Measurements from ENCODE around the gene DSCAML1. TPM values are rescaled to one million over a fixed set of nuclear protein-coding genes. Genes with fewer than 3 reads are reported as not detected.

The DSCAML1 gene
- total and polyA plus RNA-seq, 7 experiments from 2014 or later = 0.17 to 1.3 (median 0.60) TPM; not detected in 2

DNA sequence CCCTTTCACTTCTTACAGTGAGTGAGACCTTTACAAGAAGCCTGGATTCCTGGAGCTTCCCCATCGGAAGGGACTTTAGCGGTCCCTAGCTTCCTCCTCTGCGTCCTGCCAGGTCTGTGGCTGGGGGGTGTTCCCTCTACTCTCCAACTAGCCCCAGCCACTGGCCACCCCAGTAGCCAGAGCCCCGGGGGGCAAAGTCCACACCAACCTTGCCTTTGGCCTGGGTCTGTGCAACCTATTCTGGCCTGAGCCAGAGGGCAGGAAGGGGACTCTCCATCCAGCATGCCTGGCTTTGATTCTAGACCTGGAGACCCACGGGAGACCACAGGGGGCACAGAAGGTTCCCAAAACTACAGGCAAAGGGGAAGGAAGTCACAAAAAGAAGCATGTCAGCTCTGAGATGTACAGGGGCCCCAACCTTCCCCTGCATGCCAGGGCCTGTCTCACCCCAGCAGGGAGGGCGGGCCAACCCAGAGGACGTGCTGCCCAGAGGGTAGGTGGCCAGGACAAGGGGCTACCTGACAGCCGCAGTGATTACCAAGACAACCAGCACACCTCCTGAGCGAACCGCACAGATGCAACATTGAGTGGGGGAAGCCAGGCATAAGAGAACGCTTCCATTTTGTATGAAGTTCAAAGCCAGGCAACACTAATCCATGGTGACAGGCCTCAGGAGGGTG lies 52.4 kb downstream of the DSCAML1 start:
- no peaks in the 10 kb centered on the region for H3K9me3 ChIP-seq (ENCODE audit: control insufficient read depth in 2 of 3, low read length in 3 of 3)
- no peaks in the 10 kb centered on the region for H3K27me3 ChIP-seq (ENCODE audit: control insufficient read depth in 2 of 2, insufficient read depth in 2 of 2, low read length in 2 of 2)
- H3K27ac ChIP-seq (ENCODE audit: low read depth, low read length) = no peak overlapping the region
- peaks cover 0 to 5% of the 10 kb centered on the region in 2 donors for H3K4me1 ChIP-seq (ENCODE audit: control insufficient read depth in 2 of 2, insufficient read depth in 2 of 2, low read length in 2 of 2)
- Mint-ChIP-seq H3K4me3 (no peak overlapping the region), H3K27me3 (peaks cover 11 to 26% (median 14%) of the 10 kb centered on the region in 5 donors), H3K27ac (no peak overlapping the region), H3K36me3 (no peaks in the 10 kb centered on the region), H3K4me1 (peaks cover 0 to 3% (median 0%) of the 10 kb centered on the region in 7 donors), H3K9me3 (peaks cover 0 to 4% (median 0%) of the 10 kb centered on the region in 11 donors)
- H3K36me3 ChIP-seq (ENCODE audit: control insufficient read depth in 2 of 3, insufficient read depth in 3 of 3, low read length in 3 of 3) = no peaks in the 10 kb centered on the region
- intact Hi-C loops (cut with micrococcal nuclease) = no loop called here
- H3K4me3 ChIP-seq (ENCODE audit: low read length) = no peak overlapping the region
- ChIA-PET CTCF (no interaction called here), POLR2A (no interaction called here)
- ATAC-seq = no peak
- DNase-seq = no peak

DNA sequence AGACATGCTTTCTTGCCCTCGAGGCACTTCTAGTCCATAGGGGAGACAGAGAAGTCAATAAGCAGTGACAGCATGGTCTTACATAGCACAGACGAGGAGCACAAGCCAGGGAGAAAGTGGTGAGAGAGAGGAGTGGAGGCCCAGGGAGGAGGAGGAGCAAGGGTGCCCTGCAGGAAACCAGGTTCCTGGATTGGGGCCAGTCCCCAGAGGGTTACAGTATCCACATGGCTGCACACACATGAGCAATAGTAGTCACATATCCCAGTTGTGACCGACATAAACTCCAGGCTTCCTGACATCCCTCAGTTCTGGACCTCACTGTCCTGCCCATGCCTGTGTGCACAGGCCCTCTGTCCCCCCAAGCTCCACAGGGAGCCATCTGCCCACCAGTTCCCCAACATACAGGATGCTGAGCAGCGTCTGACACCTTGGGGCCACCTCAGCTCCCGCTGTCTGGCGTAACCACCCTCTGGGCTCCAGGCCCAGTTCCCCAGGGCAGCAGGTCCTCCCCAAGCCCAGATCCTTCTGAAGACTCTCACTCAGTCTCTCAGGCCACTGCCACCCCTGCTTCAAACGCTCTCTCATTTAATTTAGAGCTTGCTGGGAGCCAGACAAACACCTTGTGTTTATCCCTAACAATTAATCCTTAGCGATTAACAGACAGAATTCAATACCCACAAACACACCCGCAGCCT lies 53.7 kb downstream of the DSCAML1 start:
- H3K4me3 Mint-ChIP-seq = no peak overlapping the region
- H3K9me3 Mint-ChIP-seq = peaks cover 0 to 4% (median 0%) of the 10 kb centered on the region in 11 donors
- no peak overlapping the region for H3K4me3 ChIP-seq (ENCODE audit: low read length)
- POLR2A ChIA-PET = no interaction called here
- CTCF ChIA-PET = no interaction called here
- H3K27ac Mint-ChIP-seq = no peak overlapping the region
- H3K27me3 ChIP-seq (ENCODE audit: control insufficient read depth in 2 of 2, insufficient read depth in 2 of 2, low read length in 2 of 2) = no peaks in the 10 kb centered on the region
- no peaks in the 10 kb centered on the region for H3K9me3 ChIP-seq (ENCODE audit: control insufficient read depth in 2 of 3, low read length in 3 of 3)
- DNase-seq (no peak), ATAC-seq (no peak)
- no peaks in the 10 kb centered on the region for H3K36me3 Mint-ChIP-seq
- H3K27me3 Mint-ChIP-seq = peaks cover 14 to 34% (median 17%) of the 10 kb centered on the region in 5 donors
- H3K4me1 Mint-ChIP-seq = peaks cover 0 to 3% (median 0%) of the 10 kb centered on the region in 7 donors
- H3K4me1 ChIP-seq (ENCODE audit: control insufficient read depth in 2 of 2, insufficient read depth in 2 of 2, low read length in 2 of 2) = peaks cover 0 to 5% of the 10 kb centered on the region in 2 donors
- intact Hi-C loops (cut with micrococcal nuclease) = no loop called here
- H3K27ac ChIP-seq (ENCODE audit: low read depth, low read length) = no peak overlapping the region
- H3K36me3 ChIP-seq (ENCODE audit: control insufficient read depth in 2 of 3, insufficient read depth in 3 of 3, low read length in 3 of 3) = no peaks in the 10 kb centered on the region

DNA sequence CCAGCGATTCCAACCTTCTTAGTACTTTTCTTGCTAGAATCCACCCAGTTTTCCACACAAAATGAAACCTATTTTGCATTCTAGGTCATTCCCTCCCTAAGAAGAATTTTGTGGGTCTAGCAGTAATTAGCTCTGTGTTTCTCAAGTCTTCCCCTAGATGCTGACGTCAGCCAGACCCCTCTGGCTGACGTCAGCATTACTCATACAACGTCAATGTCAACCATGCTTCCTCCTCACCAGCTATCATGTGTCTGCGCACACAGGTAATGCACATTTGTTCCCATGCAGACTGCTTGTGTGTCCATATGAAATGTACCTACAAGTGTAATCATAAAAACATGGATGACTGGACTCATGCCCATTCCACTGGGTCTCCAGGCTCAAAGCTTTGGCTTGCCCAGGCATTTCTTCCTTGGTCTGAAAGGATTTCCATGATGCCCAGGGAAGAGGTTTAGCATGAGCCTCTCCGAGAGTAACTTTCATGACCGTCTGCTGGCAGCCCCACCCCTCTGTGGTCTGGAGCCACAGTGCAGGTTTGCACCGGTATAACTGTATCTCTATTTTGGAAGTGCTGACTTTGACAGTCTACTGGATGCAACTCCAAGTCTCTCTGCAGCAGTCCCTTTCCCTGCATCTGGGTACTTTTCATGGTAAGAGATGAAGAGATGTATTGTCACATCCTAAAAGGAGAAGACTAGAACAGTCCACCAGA lies 58.6 kb downstream of the DSCAML1 start:
- peaks cover 0 to 4% (median 0%) of the 10 kb centered on the region in 11 donors for H3K9me3 Mint-ChIP-seq
- H3K36me3 Mint-ChIP-seq = no peaks in the 10 kb centered on the region
- CTCF ChIA-PET = no interaction called here
- peaks cover 0 to 6% (median 0%) of the 10 kb centered on the region in 7 donors for H3K4me1 Mint-ChIP-seq
- no peaks in the 10 kb centered on the region for H3K27me3 ChIP-seq (ENCODE audit: control insufficient read depth in 2 of 2, insufficient read depth in 2 of 2, low read length in 2 of 2)
- intact Hi-C loops (cut with micrococcal nuclease) = no loop called here
- no peaks in the 10 kb centered on the region for H3K36me3 ChIP-seq (ENCODE audit: control insufficient read depth in 2 of 3, insufficient read depth in 3 of 3, low read length in 3 of 3)
- H3K27ac Mint-ChIP-seq = no peak overlapping the region
- DNase-seq (no peak), ATAC-seq (no peak)
- POLR2A ChIA-PET = no interaction called here
- no peaks in the 10 kb centered on the region for H3K9me3 ChIP-seq (ENCODE audit: control insufficient read depth in 2 of 3, low read length in 3 of 3)
- no peak overlapping the region for H3K4me3 ChIP-seq (ENCODE audit: low read length)
- H3K27ac ChIP-seq (ENCODE audit: low read depth, low read length) = no peak overlapping the region
- H3K27me3 Mint-ChIP-seq = peaks cover 9 to 27% (median 22%) of the 10 kb centered on the region in 5 donors
- H3K4me1 ChIP-seq (ENCODE audit: control insufficient read depth in 2 of 2, insufficient read depth in 2 of 2, low read length in 2 of 2) = peaks cover 0 to 1% of the 10 kb centered on the region in 2 donors
- H3K4me3 Mint-ChIP-seq = no peak overlapping the region

DNA sequence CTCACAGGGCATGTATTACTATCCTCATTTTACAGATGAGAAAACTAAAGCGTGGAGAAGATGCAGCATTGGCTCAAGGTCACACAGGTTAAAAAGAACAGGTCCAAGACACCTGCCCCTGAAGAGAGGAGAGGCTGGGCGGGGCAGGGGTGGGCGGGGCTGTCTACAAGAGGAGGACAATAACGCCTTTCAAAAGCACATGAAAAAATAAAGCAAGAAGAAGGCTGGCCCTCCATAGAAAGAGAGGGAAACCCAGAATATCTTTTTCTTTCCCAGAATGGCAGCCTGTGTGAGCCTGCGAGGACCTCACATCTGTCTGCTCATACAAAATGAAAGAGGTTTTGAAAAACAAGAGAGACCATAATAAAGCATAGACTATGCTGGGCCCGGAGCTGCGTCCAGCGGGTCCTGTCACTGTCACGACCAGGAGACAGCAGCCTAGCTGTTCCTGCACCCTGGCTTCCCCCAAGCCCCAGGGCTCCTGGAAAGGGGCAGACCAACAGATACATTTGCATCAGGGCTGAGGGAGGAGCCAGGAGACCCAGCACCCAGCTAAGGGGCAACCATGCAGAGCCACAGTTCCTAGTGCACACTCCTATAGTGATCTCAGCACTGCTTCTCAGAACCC lies 61.6 kb downstream of the DSCAML1 start:
- intact Hi-C loops (cut with micrococcal nuclease) = no loop called here
- H3K9me3 ChIP-seq (ENCODE audit: control insufficient read depth in 2 of 3, low read length in 3 of 3) = no peaks in the 10 kb centered on the region

DNA sequence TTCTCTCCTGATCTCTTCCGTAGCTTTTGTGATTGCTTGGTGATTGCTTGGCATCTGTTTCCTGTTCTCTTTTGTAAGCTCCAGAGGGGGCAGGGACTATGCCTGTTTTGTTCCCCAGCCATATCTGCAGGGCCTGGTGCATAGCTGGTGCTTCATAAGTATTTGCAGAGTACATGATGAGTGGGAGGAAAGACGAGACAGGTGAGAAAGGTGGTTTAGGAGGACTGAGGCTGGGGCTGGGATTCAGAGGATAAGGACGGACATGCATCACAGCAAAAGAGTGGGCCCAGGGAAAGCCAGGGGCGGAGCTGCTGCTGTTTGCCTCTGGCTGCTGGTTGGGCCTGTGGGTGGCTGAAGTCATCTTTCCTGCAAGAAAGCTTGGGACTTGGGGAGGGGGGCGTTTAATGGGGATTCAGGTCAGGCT lies 62.4 kb downstream of the DSCAML1 start:
- POLR2A ChIA-PET = no interaction called here
- Histone ChIP-seq H3K4me1 (ENCODE audit: control insufficient read depth in 2 of 2, insufficient read depth in 2 of 2, low read length in 2 of 2) (no peaks in the 10 kb centered on the region), H3K4me3 (ENCODE audit: low read length) (no peak overlapping the region), H3K27ac (ENCODE audit: low read depth, low read length) (no peak overlapping the region), H3K36me3 (ENCODE audit: control insufficient read depth in 2 of 3, insufficient read depth in 3 of 3, low read length in 3 of 3) (no peaks in the 10 kb centered on the region), H3K27me3 (ENCODE audit: control insufficient read depth in 2 of 2, insufficient read depth in 2 of 2, low read length in 2 of 2) (no peaks in the 10 kb centered on the region), H3K9me3 (ENCODE audit: control insufficient read depth in 2 of 3, low read length in 3 of 3) (no peaks in the 10 kb centered on the region)
- intact Hi-C loops (cut with micrococcal nuclease) = no loop called here
- CTCF ChIA-PET = no interaction called here
- no peaks in the 10 kb centered on the region for H3K9me3 Mint-ChIP-seq
- H3K4me1 Mint-ChIP-seq = peaks cover 0 to 3% (median 0%) of the 10 kb centered on the region in 7 donors
- H3K36me3 Mint-ChIP-seq = no peaks in the 10 kb centered on the region
- no peak overlapping the region for H3K27ac Mint-ChIP-seq
- peaks cover 4 to 22% (median 7%) of the 10 kb centered on the region in 5 donors for H3K27me3 Mint-ChIP-seq
- no peak for DNase-seq
- H3K4me3 Mint-ChIP-seq = no peak overlapping the region
- no peak for ATAC-seq

More for the DNA sequence above, 61.6 kb downstream of the DSCAML1 start:
- Histone ChIP-seq H3K4me1 (ENCODE audit: control insufficient read depth in 2 of 2, insufficient read depth in 2 of 2, low read length in 2 of 2) (no peaks in the 10 kb centered on the region), H3K27ac (ENCODE audit: low read depth, low read length) (no peak overlapping the region), H3K36me3 (ENCODE audit: control insufficient read depth in 2 of 3, insufficient read depth in 3 of 3, low read length in 3 of 3) (no peaks in the 10 kb centered on the region), H3K27me3 (ENCODE audit: control insufficient read depth in 2 of 2, insufficient read depth in 2 of 2, low read length in 2 of 2) (no peaks in the 10 kb centered on the region), H3K4me3 (ENCODE audit: low read length) (no peak overlapping the region)
- Mint-ChIP-seq H3K9me3 (no peaks in the 10 kb centered on the region), H3K4me1 (peaks cover 0 to 3% (median 0%) of the 10 kb centered on the region in 7 donors), H3K27ac (no peak overlapping the region), H3K36me3 (no peaks in the 10 kb centered on the region), H3K27me3 (peaks cover 5 to 22% (median 14%) of the 10 kb centered on the region in 5 donors), H3K4me3 (no peak overlapping the region)
- ChIA-PET POLR2A (no interaction called here), CTCF (no interaction called here)
- ATAC-seq (no peak), DNase-seq (no peak)

DNA sequence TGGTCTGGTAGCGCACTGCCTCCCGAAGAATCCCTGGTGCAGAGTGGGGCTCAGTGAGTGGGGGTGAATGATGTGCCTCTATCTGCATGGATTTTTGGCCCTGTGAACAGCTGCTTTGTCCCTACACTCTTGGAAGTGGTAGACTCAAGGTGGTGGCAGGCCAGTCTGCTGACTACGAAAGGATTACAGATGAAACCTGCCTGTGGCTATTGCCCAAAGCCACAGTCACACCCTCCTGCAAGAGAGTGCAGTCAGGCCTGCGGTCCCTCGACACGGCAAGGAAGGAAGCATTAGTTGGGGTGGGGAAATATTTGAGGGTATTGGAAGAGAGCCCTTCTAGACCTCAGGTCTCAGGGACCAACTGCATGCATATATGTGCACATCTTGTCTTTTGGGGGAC lies 63.7 kb downstream of the DSCAML1 start:
- H3K27me3 ChIP-seq (ENCODE audit: control insufficient read depth in 2 of 2, insufficient read depth in 2 of 2, low read length in 2 of 2) = no peaks in the 10 kb centered on the region
- POLR2A ChIA-PET = no interaction called here
- intact Hi-C loops (cut with micrococcal nuclease) = no loop called here

More for the DNA sequence above, 63.7 kb downstream of the DSCAML1 start:
- peaks cover 0 to 17% (median under 1%) of the 10 kb centered on the region in 5 donors for H3K27me3 Mint-ChIP-seq
- no peak for DNase-seq
- H3K9me3 Mint-ChIP-seq = no peaks in the 10 kb centered on the region
- Histone ChIP-seq H3K36me3 (ENCODE audit: control insufficient read depth in 2 of 3, insufficient read depth in 3 of 3, low read length in 3 of 3) (no peaks in the 10 kb centered on the region), H3K4me1 (ENCODE audit: control insufficient read depth in 2 of 2, insufficient read depth in 2 of 2, low read length in 2 of 2) (no peaks in the 10 kb centered on the region), H3K9me3 (ENCODE audit: control insufficient read depth in 2 of 3, low read length in 3 of 3) (no peaks in the 10 kb centered on the region), H3K27ac (ENCODE audit: low read depth, low read length) (no peak overlapping the region), H3K4me3 (ENCODE audit: low read length) (no peak overlapping the region)
- H3K4me3 Mint-ChIP-seq = no peak overlapping the region
- H3K27ac Mint-ChIP-seq = no peak overlapping the region
- no peak for ATAC-seq
- H3K36me3 Mint-ChIP-seq = no peaks in the 10 kb centered on the region
- H3K4me1 Mint-ChIP-seq = peaks cover 0 to 3% (median 0%) of the 10 kb centered on the region in 7 donors
- CTCF ChIA-PET = no interaction called here
